B cell (primary cell): ENCODE results near the gene ZNF579. TPM values are rescaled to one million over a fixed set of nuclear protein-coding genes. Genes with fewer than 3 reads are reported as not detected.

Source experiments
- ATAC-seq: fragments of 200-7000 bp; cut with Tn5 transposase; one replicate; pipeline ENCODE4 v1.10.0; 2021; ENCODE audit warnings: low read depth, mild to moderate bottlenecking, moderate number of reproducible peaks, moderate library complexity
- CTCF ChIA-PET: fragments of 350-600 bp; sonication (Branson Sonifier 250); formaldehyde crosslinking; loops from one replicate; lab custom pipeline; 2021; ENCODE audit warnings: antibody characterized with exemption, inconsistent platforms; lab: Charles Lee
- POLR2A ChIA-PET: fragments of 350-600 bp; sonication (Branson Sonifier 250); formaldehyde crosslinking; loops from one replicate; lab custom pipeline; 2021; ENCODE audit warnings: antibody characterized with exemption; lab: Charles Lee
- DNase-seq: peaks from one replicate; pipeline ENCODE4 v3.0.0; 2013
- H2AFZ ChIP-seq: 2 replicates; pipeline ENCODE4 v1.6.1; 2012; ENCODE audit warnings: mild to moderate bottlenecking, low read depth, low read length; ENCODE audit not compliant: insufficient read depth, poor library complexity, severe bottlenecking
- H3K27ac ChIP-seq, 2 donors: 1 replicate in 1 of 2; 2 replicates in 1 of 2; pipeline ENCODE4 v1.5.1; 2012 to 2013; ENCODE audit warnings: low read length in 2 of 2, mild to moderate bottlenecking in 2 of 2, moderate library complexity in 1 of 2
- H3K27me3 ChIP-seq, 4 experiments: fragments of 200-600 bp in 1 of 4; sonication (generic) in 1 of 4; replicated peaks in 1 of 4; 1 replicate in 2 of 4; 2 replicates in 2 of 4; pipeline versions ENCODE4 v1.6.1 to v1.7.0; 2013 to 2016; ENCODE audit warnings: low read length in 3 of 4, mild to moderate bottlenecking in 2 of 4, mixed read lengths in 1 of 4, moderate library complexity in 1 of 4; ENCODE audit not compliant: insufficient read depth in 4 of 4, control insufficient read depth in 3 of 4; ENCODE audit errors: control extremely low read depth in 1 of 4
- H3K36me3 ChIP-seq, 2 experiments: replicated peaks in 1 of 2; 1 replicate in 1 of 2; 2 replicates in 1 of 2; pipeline versions ENCODE4 v1.6.1 to v1.7.1; 2013; ENCODE audit warnings: low read length in 1 of 2; ENCODE audit not compliant: insufficient read depth in 2 of 2, control insufficient read depth in 1 of 2; ENCODE audit errors: control extremely low read depth in 1 of 2, extremely low read depth in 1 of 2
- H3K4me1 ChIP-seq, 2 donors: fragments of 200-600 bp in 1 of 2; sonication (generic) in 1 of 2; 1 replicate in 1 of 2; 2 replicates in 1 of 2; pipeline versions ENCODE4 v1.5.1 to v1.6.1; 2013 to 2017; ENCODE audit warnings: low read length in 2 of 2; ENCODE audit not compliant: control insufficient read depth in 2 of 2, insufficient read depth in 2 of 2
- H3K4me2 ChIP-seq: replicated peaks from 2 replicates; pipeline ENCODE3; 2012; ENCODE audit warnings: mild to moderate bottlenecking, low read depth, low read length; ENCODE audit not compliant: poor library complexity, severe bottlenecking
- H3K4me3 ChIP-seq, 5 experiments: fragments of 200-600 bp in 1 of 5; sonication (generic) in 1 of 5; 1 replicate in 3 of 5; 2 replicates in 2 of 5; pipeline versions ENCODE4 v1.5.1 to v1.7.0; 2011 to 2016; ENCODE audit warnings: low read length in 4 of 5, mild to moderate bottlenecking in 4 of 5, low read depth in 2 of 5, control low read depth in 1 of 5, moderate library complexity in 1 of 5; ENCODE audit not compliant: insufficient read depth in 1 of 5; ENCODE audit errors: control extremely low read depth in 1 of 5, extremely low read depth in 1 of 5
- H3K79me2 ChIP-seq: fragments of 200-600 bp; sonication (generic); one replicate; pipeline ENCODE4 v1.6.0; 2016; ENCODE audit warnings: low read length; ENCODE audit not compliant: control insufficient read depth, insufficient read depth
- H3K9ac ChIP-seq: fragments of 200-600 bp; sonication (generic); 2 replicates; pipeline ENCODE4 v1.6.1; 2017; ENCODE audit warnings: mild to moderate bottlenecking, low read length, moderate library complexity
- H3K9me3 ChIP-seq, 3 donors: one replicate each; pipeline versions ENCODE4 v1.6.1 to v1.7.1; 2013; ENCODE audit warnings: low read length in 2 of 3; ENCODE audit not compliant: control insufficient read depth in 2 of 3, insufficient read depth in 1 of 3; ENCODE audit errors: control extremely low read depth in 1 of 3
- H4K20me1 ChIP-seq: 2 replicates; pipeline ENCODE4 v1.6.0; 2012; ENCODE audit warnings: mild to moderate bottlenecking, low read length; ENCODE audit not compliant: insufficient read depth, control insufficient read depth, poor library complexity, severe bottlenecking
- H3K27ac Mint-ChIP-seq: one replicate; pipeline ENCODE4 v1.8.0; 2021; ENCODE audit warnings: mixed read lengths
- H3K27me3 Mint-ChIP-seq: one replicate; pipeline ENCODE4 v1.8.0; 2021; ENCODE audit warnings: mixed read lengths
- H3K4me1 Mint-ChIP-seq: one replicate; pipeline ENCODE4 v1.8.0; 2021; ENCODE audit warnings: mixed read lengths
- H3K4me3 Mint-ChIP-seq: one replicate; pipeline ENCODE4 v1.8.0; 2021; ENCODE audit warnings: mixed read lengths
- H3K9me3 Mint-ChIP-seq: one replicate; pipeline ENCODE4 v1.8.0; 2022; ENCODE audit warnings: mixed read lengths; ENCODE audit not compliant: insufficient read depth
- EZH2 ChIP-seq: IDR thresholded peaks from 2 replicates; pipeline ENCODE4 v1.6.1; 2012; ENCODE audit warnings: borderline replicate concordance, low read depth, mild to moderate bottlenecking, moderate library complexity, low read length; ENCODE audit not compliant: insufficient read depth, poor library complexity, severe bottlenecking
- WGBS: methylation state at CpG from one replicate; pipeline ENCODE4 v1.1.5; 2013; ENCODE audit warnings: missing lambda C conversion rate; ENCODE audit not compliant: insufficient coverage; 5-methylcytosine and 5-hydroxymethylcytosine counted together
- intact Hi-C: fragments of 100-400 bp; cut with micrococcal nuclease; formaldehyde crosslinking; loops from one replicate; pipeline ENCODE4 v1.10.0; 2022
- polyA plus RNA-seq: library from polyadenylated mRNA; depleted of rRNA; stranded (reverse); fragments of >200 nt; gene quantifications from 2 replicates; pipeline ENCODE4 v1.2.3, GENCODE V29; 2012
- total RNA-seq, 2 donors: library from RNA; stranded (reverse); fragments of 120-200 nt in 1 of 2; gene quantifications; 1 replicate in 1 of 2; 2 replicates in 1 of 2; pipeline versions ENCODE4 v1.2.3 to v1.2.4, GENCODE V29; 2013 to 2022
- TF ChIP-seq, protein P1 (sequence below): fragments of 200-600 bp; IDR thresholded peaks from one replicate; pipeline ENCODE4 v1.8.0; 2022; ENCODE audit warnings: antibody characterized with exemption, mild to moderate bottlenecking

The ZNF579 gene
- total and polyA plus RNA-seq, 2 donors (not counting 1 experiment from before 2014, with no cell fraction given), result 3.7 to 10.3 TPM

DNA sequence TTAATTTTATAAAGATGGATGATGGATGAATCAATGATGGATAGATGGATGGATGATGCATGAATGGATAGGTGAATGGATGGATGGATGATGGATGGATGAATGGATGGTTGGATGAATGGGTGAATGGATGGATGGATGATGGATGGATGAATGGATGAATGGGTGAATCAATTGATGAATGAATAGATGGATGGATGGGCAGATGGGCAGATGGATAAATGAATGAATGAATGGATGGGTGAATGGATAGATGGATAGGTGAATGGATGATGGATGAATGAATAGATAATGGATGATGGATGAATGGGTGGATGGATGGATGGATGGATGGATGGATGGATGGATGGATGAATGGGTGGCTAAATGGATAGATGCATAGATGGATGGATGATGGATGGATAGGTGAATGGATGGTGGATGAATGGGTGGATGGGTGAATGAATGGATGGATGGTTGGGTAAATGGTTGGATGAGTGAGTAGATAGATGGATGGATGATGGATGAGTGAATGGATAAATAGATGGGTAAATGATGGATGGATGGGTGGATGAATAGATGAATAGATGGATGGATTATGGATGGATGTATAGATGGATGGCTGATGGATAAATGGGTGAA is 12.8 kb downstream of the ZNF579 start:
- H3K4me1 ChIP-seq, result no peaks in the 10 kb centered on the region
- Mint-ChIP-seq H3K4me3 (no peak overlapping the region), H3K9me3 (no peaks in the 10 kb centered on the region), H3K27me3 (peaks cover 15% of the 10 kb centered on the region), H3K27ac (no peak overlapping the region), H3K4me1 (no peaks in the 10 kb centered on the region)
- H3K79me2 ChIP-seq, result no peaks in the 10 kb centered on the region
- ChIA-PET POLR2A (no interaction called here), CTCF (interaction anchor here (0.8 kb wide), 1 partner anchor 64 kb away, joined by 3 read pairs; no protein-coding TSS in a partner anchor)
- TF ChIP-seq, protein P1, sequence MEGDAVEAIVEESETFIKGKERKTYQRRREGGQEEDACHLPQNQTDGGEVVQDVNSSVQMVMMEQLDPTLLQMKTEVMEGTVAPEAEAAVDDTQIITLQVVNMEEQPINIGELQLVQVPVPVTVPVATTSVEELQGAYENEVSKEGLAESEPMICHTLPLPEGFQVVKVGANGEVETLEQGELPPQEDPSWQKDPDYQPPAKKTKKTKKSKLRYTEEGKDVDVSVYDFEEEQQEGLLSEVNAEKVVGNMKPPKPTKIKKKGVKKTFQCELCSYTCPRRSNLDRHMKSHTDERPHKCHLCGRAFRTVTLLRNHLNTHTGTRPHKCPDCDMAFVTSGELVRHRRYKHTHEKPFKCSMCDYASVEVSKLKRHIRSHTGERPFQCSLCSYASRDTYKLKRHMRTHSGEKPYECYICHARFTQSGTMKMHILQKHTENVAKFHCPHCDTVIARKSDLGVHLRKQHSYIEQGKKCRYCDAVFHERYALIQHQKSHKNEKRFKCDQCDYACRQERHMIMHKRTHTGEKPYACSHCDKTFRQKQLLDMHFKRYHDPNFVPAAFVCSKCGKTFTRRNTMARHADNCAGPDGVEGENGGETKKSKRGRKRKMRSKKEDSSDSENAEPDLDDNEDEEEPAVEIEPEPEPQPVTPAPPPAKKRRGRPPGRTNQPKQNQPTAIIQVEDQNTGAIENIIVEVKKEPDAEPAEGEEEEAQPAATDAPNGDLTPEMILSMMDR, result no peak
- TF ChIP-seq EZH2, result no peak
- no peaks in the 10 kb centered on the region for H4K20me1 ChIP-seq
- H3K27ac ChIP-seq, result no peak overlapping the region
- intact Hi-C loops, result no loop called here
- H3K9me3 ChIP-seq, result peaks cover 0 to 5% (median 0%) of the 10 kb centered on the region in 3 donors
- no peak overlapping the region for H3K4me3 ChIP-seq
- no peak overlapping the region for H3K9ac ChIP-seq
- no peak for DNase-seq
- no peak for ATAC-seq
- H3K4me2 ChIP-seq, result no peak overlapping the region
- no peak overlapping the region for H2AFZ ChIP-seq
- peaks cover 0 to 16% (median 0%) of the 10 kb centered on the region in 4 experiments for H3K27me3 ChIP-seq
- no peaks in the 10 kb centered on the region for H3K36me3 ChIP-seq

DNA sequence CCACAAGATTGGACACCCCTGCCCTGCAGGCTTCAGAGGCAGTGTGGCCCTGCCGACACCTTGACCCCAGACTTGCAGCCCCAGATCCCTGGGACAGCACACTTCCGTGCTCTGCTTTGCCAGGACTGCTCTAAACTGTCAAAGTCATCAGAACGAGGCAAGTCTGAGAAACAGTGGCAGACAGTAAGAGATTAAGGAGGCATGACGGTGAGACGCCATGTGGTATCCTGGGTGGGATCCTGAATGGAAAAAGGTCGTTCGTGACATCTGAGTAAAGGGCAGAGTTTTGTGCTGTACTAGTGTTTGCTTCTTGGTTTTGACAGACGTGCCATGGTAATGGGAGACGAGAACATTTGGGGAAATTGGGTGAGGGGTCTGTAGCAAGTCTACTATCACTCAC is 13.8 kb downstream of the ZNF579 start:
- Mint-ChIP-seq H3K4me1 (no peaks in the 10 kb centered on the region), H3K27me3 (peaks cover 15% of the 10 kb centered on the region), H3K4me3 (no peak overlapping the region), H3K27ac (no peak overlapping the region), H3K9me3 (no peaks in the 10 kb centered on the region)
- CTCF ChIA-PET, result interaction anchor here (0.8 kb wide), 1 partner anchor 65 kb away, joined by 3 read pairs; no protein-coding TSS in a partner anchor
- 66% methylated on average over 7 of the region's 9 CpGs for WGBS
- no peak overlapping the region for H2AFZ ChIP-seq
- H3K36me3 ChIP-seq, result no peaks in the 10 kb centered on the region
- H3K27me3 ChIP-seq, result peaks cover 0 to 16% (median 0%) of the 10 kb centered on the region in 4 experiments
- TF ChIP-seq, protein P1, result no peak
- no peak for ATAC-seq
- H3K4me2 ChIP-seq, result no peak overlapping the region
- POLR2A ChIA-PET, result no interaction called here
- no peak overlapping the region for H3K4me3 ChIP-seq
- no peaks in the 10 kb centered on the region for H3K4me1 ChIP-seq
- no peak overlapping the region for H3K27ac ChIP-seq
- peaks cover 0 to 5% (median 0%) of the 10 kb centered on the region in 3 donors for H3K9me3 ChIP-seq
- no peaks in the 10 kb centered on the region for H3K79me2 ChIP-seq
- no peak overlapping the region for H3K9ac ChIP-seq
- DNase-seq, result no peak
- H4K20me1 ChIP-seq, result no peaks in the 10 kb centered on the region
- intact Hi-C loops, result no loop called here
